Measurements from ENCODE around the gene ROR2. TPM values are rescaled to one million over a fixed set of nuclear protein-coding genes. Genes with fewer than 3 reads are reported as not detected.

Gene ROR2
- total and polyA plus RNA-seq, 2 of the 13 experiments (the other 11 are each of a cell fraction or from before 2014, with no cell fraction given) = not detected

DNA sequence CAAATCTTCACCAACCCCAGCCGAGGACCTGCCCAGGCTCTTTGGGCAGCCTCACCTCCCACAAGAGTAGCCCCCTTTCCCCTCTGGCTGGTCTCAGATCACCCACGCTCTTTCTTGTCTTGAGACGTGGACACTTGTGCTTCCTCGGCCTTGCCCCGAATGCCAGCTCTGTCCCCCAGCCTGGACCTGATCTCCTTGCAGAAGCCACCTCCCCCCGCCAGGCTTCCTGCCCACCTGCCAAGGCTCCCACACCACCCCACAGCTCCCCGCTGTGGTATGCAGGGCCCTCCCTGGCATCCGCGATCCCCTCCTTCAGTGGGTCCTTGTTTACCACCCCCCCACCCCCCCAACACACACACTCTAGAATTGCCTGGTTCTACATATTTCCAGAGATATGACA lies 133.7 kb downstream of the ROR2 start:
- TF ChIP-seq, protein P1, sequence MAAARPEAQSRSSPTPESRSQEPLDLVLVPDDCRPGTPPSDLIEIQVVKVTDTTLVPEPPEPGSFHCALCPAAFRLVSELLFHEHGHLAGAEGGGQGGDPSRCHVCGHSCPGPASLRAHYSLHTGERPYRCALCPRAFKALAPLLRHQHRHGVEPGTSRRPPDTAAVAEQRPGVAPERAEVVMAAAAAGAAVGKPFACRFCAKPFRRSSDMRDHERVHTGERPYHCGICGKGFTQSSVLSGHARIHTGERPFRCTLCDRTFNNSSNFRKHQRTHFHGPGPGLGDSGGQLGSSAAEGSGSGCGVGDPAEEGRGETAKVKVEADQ (CRISPR knock-in tag; IDR thresholded peaks at IDR 0.05; ENCODE audit: borderline replicate concordance) = no peak
- TF ChIP-seq, protein P2, sequence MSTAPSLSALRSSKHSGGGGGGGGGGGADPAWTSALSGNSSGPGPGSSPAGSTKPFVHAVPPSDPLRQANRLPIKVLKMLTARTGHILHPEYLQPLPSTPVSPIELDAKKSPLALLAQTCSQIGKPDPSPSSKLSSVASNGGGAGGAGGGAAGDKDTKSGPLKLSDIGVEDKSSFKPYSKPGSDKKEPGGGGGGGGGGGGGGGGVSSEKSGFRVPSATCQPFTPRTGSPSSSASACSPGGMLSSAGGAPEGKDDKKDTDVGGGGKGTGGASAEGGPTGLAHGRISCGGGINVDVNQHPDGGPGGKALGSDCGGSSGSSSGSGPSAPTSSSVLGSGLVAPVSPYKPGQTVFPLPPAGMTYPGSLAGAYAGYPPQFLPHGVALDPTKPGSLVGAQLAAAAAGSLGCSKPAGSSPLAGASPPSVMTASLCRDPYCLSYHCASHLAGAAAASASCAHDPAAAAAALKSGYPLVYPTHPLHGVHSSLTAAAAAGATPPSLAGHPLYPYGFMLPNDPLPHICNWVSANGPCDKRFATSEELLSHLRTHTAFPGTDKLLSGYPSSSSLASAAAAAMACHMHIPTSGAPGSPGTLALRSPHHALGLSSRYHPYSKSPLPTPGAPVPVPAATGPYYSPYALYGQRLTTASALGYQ (CRISPR knock-in tag; IDR thresholded peaks at IDR 0.05) = no peak
- no peak for TF ChIP-seq NFIB (CRISPR knock-in tag; IDR thresholded peaks at IDR 0.05; ENCODE audit: borderline replicate concordance)
- no peak overlapping the region for H3K9ac ChIP-seq (ENCODE audit: insufficient read depth, low read depth, low read length)
- FAIRE-seq (no peak), DNase-seq (ENCODE audit: low spot score) (no peak), ATAC-seq (no peak)
- no peak overlapping the region for H3K4me3 ChIP-seq (replicated peaks in 1 of 3; ENCODE audit: insufficient read depth in 1 of 3, low read depth in 2 of 3, low read length in 3 of 3)
- H2AFZ ChIP-seq (ENCODE audit: low read length) = no peak overlapping the region
- BruUV-seq (replicated peaks) = no TSS peak
- intact Hi-C loops (cut with micrococcal nuclease; ENCODE audit: unreplicated experiment) (no loop called here), in situ Hi-C loops (cut with HindIII; ENCODE audit: extremely low pct_ligation_motif_present, low pct_unique_long_range_greater_than_20kb) (no loop called here)
- no peak overlapping the region for H3K27ac ChIP-seq (ENCODE audit: extremely low read length, insufficient read depth, low read length)
- H3K4me1 ChIP-seq (ENCODE audit: insufficient read depth, low read length) = no peaks in the 10 kb centered on the region
- POLR2A ChIA-PET = no interaction called here
- peaks cover 5 to 41% of the 10 kb centered on the region in 2 experiments; a peak in 4 of 5 replicates for H3K27me3 ChIP-seq (ENCODE audit: control insufficient read depth in 1 of 2, insufficient read depth in 2 of 2, low read length in 2 of 2)
- CTCF ChIA-PET (ENCODE audit: low intra/inter-chr PET ratio, low total read pairs) = no interaction called here
- H4K20me1 ChIP-seq (ENCODE audit: insufficient read depth, low read length) = no peaks in the 10 kb centered on the region
- no peak overlapping the region for H3K4me2 ChIP-seq (ENCODE audit: low read depth, low read length)
- no peaks in the 10 kb centered on the region for H3K79me2 ChIP-seq (ENCODE audit: insufficient read depth, low read length)
- H3K9me3 ChIP-seq (ENCODE audit: low read length) = no peaks in the 10 kb centered on the region
- WGBS (ENCODE audit: low lambda C conversion rate) = 78% methylated on average over 9 of the region's 9 CpGs
- H3K36me3 ChIP-seq (replicated peaks in 1 of 2; ENCODE audit: control insufficient read depth in 1 of 2, insufficient read depth in 2 of 2, low read length in 2 of 2) = no peaks in the 10 kb centered on the region

- no TSS peak for BruUV-seq (replicated peaks)
- H4K20me1 ChIP-seq (ENCODE audit: insufficient read depth, low read length) = no peaks in the 10 kb centered on the region
- in situ Hi-C loops (cut with HindIII; ENCODE audit: extremely low pct_ligation_motif_present, low pct_unique_long_range_greater_than_20kb) = no loop called here
- no peaks in the 10 kb centered on the region for H3K9me3 ChIP-seq (ENCODE audit: low read length)
- ChIA-PET CTCF (ENCODE audit: low intra/inter-chr PET ratio, low total read pairs) (no interaction called here), POLR2A (no interaction called here)
- H3K9ac ChIP-seq (ENCODE audit: insufficient read depth, low read depth, low read length) = no peak overlapping the region
- ATAC-seq (no peak), FAIRE-seq (no peak), DNase-seq (ENCODE audit: low spot score) (no peak)
- no peak overlapping the region for H2AFZ ChIP-seq (ENCODE audit: low read length)
- no peak overlapping the region for H3K27ac ChIP-seq (ENCODE audit: extremely low read length, insufficient read depth, low read length)
- no peaks in the 10 kb centered on the region for H3K36me3 ChIP-seq (replicated peaks in 1 of 2; ENCODE audit: control insufficient read depth in 1 of 2, insufficient read depth in 2 of 2, low read length in 2 of 2)
- H3K4me3 ChIP-seq (replicated peaks in 1 of 3; ENCODE audit: insufficient read depth in 1 of 3, low read depth in 2 of 3, low read length in 3 of 3) = no peak overlapping the region
- intact Hi-C loops (cut with micrococcal nuclease; ENCODE audit: unreplicated experiment) = no loop called here
- peaks cover 6 to 42% of the 10 kb centered on the region in 2 experiments; a peak in 4 of 5 replicates for H3K27me3 ChIP-seq (ENCODE audit: control insufficient read depth in 1 of 2, insufficient read depth in 2 of 2, low read length in 2 of 2)
- WGBS (ENCODE audit: low lambda C conversion rate) = 44% methylated on average over 10 of the region's 10 CpGs
- TF ChIP-seq, protein P3, sequence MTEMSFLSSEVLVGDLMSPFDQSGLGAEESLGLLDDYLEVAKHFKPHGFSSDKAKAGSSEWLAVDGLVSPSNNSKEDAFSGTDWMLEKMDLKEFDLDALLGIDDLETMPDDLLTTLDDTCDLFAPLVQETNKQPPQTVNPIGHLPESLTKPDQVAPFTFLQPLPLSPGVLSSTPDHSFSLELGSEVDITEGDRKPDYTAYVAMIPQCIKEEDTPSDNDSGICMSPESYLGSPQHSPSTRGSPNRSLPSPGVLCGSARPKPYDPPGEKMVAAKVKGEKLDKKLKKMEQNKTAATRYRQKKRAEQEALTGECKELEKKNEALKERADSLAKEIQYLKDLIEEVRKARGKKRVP (CRISPR knock-in tag; IDR thresholded peaks at IDR 0.05) = no peak
- no peak for TF ChIP-seq FOXO1 (CRISPR knock-in tag; IDR thresholded peaks at IDR 0.05)
- TF ChIP-seq, protein P4, sequence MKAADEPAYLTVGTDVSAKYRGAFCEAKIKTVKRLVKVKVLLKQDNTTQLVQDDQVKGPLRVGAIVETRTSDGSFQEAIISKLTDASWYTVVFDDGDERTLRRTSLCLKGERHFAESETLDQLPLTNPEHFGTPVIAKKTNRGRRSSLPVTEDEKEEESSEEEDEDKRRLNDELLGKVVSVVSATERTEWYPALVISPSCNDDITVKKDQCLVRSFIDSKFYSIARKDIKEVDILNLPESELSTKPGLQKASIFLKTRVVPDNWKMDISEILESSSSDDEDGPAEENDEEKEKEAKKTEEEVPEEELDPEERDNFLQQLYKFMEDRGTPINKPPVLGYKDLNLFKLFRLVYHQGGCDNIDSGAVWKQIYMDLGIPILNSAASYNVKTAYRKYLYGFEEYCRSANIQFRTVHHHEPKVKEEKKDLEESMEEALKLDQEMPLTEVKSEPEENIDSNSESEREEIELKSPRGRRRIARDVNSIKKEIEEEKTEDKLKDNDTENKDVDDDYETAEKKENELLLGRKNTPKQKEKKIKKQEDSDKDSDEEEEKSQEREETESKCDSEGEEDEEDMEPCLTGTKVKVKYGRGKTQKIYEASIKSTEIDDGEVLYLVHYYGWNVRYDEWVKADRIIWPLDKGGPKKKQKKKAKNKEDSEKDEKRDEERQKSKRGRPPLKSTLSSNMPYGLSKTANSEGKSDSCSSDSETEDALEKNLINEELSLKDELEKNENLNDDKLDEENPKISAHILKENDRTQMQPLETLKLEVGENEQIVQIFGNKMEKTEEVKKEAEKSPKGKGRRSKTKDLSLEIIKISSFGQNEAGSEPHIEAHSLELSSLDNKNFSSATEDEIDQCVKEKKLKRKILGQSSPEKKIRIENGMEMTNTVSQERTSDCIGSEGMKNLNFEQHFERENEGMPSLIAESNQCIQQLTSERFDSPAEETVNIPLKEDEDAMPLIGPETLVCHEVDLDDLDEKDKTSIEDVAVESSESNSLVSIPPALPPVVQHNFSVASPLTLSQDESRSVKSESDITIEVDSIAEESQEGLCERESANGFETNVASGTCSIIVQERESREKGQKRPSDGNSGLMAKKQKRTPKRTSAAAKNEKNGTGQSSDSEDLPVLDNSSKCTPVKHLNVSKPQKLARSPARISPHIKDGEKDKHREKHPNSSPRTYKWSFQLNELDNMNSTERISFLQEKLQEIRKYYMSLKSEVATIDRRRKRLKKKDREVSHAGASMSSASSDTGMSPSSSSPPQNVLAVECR (CRISPR knock-in tag; IDR thresholded peaks at IDR 0.05; ENCODE audit: borderline replicate concordance) = no peak
- H3K79me2 ChIP-seq (ENCODE audit: insufficient read depth, low read length) = no peaks in the 10 kb centered on the region
- no peak overlapping the region for H3K4me2 ChIP-seq (ENCODE audit: low read depth, low read length)
- H3K4me1 ChIP-seq (ENCODE audit: insufficient read depth, low read length) = no peaks in the 10 kb centered on the region
Measured at GRCh38 chr9:91815896-91816295, 134.1 kb downstream of the ROR2 start.
